NT2/D1 (cell line): ENCODE results near the gene TBXAS1.

Experiments
- SUZ12 ChIP-seq: IDR thresholded peaks from 2 replicates; pipeline ENCODE4 v1.6.1; 2011; ENCODE audit not compliant: insufficient read length, insufficient read depth; ENCODE audit errors: extremely low read depth
- YY1 ChIP-seq: IDR thresholded peaks from 2 replicates; pipeline ENCODE4 v1.6.1; 2011; ENCODE audit not compliant: insufficient read length, insufficient read depth

GRCh38 chr7:139897422-139898090 lies 68.5 kb downstream of the TBXAS1 start:
- TF ChIP-seq YY1 (no peak), SUZ12 (no peak)
